T follicular helper cell (primary cell): ENCODE data around the gene KCNJ15.
"Not testable (repeated sequence)": the region's sequence is repeated elsewhere in the genome, so short reads cannot be mapped to it uniquely, and the experiment has no call there.

Experiments
- DNase-seq: peaks from one replicate; pipeline ENCODE4 v3.0.0-alpha.2; 2020; ENCODE audit warnings: low read depth

KCNJ15 gene

DNA sequence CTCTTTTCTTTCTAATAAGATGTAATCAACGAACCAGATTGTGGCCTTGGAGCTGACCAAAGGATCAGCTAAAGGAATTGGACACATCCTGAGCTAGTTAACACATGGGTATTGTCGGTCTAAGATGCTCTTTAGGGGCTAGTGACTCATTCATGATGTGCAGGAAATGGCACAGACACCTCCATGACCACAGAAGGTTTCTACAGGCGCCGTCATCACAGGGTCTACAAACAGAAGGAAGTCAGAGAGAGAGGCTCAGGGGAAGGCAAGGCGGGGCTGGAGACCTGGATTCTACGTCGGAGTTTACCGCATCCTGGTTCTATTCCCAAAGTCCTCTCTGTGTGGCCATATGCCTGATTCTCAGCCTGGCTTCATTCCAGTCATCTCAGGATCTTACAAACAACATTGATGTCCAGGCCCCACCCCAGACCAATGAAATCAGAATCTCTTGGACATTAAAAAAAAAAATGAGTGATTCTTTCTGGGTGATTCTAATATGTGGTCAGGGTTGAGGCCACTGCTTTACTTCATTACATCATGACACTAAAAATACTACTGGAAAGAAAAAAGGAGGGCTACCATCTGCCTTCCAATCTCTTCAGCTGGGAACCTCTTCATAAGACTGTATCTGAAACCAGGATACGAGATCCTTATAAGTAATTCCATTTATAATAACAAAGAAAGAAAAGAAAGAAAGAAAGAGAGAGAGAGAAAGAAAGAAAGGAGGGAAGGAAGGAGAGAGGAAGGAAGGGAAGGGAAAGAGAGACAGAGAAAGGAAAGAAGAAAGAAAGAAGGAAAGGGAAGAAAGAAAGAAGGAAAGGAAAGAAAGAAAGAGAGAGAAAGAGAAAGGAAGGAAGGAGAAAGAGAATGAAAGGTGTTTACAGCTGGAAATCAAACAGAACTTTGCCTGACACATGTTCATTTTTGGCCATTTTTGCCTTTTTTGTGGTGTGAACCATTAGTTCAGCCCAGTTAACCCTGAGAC is 11.6 kb upstream of the KCNJ15 start:
- peak; percentile 46 for DNase-seq

DNA sequence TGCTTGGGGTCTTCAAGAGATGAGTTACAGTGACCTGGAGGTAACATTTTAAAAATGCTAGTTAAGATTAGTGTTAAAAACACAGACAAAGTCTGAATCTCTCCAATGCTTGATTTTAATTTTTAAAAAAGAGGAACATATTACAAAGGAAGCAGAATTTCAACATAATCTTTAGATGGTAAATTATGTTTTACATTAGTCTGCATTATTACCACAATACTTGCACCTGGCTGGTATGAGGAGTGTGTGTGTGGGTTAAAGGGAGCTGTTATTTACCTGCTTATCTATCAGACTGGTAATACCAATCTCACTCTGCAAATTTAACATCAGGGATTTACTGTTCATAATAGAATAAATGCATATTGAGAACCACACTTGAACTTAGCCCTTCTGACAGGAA is 10.3 kb upstream of the KCNJ15 start:
- DNase-seq, result no peak

DNA sequence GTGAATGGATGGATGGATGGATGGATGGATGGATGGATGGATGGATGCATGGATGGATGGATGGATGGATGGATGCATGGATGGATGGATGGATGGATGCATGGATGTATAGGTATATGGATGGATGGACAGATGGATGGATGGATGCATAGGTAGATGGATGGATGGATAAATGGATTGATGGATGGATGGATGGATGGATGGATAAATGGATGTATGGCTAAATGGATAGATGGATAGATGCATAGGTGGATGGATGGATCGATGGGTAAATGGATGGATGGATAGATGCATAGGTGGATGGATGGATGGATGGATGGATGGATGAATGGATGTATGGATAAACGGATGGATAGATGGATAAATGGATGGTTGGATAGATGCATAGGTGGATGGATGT is 9.7 kb upstream of the KCNJ15 start:
- not testable (repeated sequence) for DNase-seq

DNA sequence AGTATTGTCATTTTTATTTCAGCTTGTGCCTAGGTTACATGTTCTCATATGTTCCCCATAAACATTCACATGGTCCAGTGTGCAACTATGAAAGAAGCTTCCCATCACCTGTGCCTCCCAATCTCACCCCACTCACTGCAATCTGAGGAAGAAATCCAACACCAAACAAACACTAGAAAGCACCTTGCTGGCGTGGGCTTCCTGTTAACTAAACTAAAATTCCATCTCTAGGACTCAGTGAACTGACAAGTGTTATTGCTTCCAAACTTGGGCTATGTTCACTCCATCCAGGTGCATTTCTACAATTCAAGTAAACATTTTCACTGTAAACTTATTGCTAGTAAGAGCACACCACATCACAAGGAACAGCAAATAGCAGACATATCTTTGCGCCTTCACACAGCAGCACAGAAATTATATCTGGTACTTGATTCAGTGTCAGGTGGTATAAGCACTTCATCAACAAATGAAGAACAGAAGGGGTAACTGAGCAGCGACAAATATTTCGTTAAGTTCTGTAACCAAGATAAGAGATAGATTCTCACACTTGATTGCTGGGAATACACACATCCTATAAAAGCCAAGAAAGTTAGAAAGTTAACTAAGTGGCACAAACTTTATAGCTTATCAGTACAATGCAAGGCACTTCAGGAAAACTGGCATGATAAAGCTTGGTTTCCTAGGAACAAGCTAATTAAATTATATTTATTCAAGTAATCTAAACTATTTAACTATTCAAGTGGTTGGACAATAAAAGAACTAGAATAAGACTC is 8.9 kb upstream of the KCNJ15 start:
- DNase-seq, result no peak

DNA sequence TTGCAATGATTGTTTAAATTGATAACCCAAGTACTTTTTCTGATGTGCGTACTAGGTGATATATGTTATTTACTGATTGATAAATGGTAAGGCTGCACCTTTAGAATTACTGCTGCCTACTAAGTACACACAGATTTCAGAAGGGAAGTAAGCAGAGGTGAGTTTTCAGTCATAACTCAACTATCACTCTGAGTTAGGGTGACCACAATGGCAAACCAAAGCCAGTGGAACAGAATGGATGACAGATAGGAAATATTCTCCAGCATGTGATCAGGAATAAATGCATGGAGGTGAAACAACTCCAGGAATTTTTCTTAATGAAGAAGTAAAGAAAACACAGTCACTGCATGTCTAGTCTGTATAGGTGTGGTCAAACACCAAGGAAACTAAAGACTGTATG is 7.5 kb upstream of the KCNJ15 start:
- no peak for DNase-seq

DNA sequence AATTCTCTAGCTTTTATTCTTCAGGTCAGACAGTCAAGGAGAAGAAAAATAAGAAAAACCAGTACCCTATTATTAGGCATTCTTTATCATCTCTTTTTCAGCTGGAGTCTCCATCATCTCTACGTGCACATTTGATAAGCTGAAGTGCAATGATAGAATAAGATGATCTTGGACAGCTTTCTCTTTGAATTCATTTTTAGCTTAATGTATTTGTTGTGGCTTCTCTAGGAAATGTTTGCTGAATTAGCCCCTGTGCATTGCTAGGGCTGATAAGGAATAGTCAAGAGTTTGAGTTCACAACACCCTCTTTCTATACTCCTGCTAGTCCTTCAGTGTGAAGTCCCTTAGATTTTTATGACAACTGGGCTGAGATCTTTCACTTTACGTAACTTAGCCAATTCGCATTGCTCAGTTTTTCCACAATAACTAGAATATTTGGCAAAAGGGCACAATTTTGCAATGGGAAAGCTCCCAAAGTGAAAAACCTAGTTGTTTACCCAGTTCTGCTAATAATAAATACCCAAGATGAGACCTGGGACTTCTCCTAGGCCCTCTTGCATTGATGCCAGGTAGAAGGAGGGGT is 7.0 kb upstream of the KCNJ15 start:
- DNase-seq, result no peak

DNA sequence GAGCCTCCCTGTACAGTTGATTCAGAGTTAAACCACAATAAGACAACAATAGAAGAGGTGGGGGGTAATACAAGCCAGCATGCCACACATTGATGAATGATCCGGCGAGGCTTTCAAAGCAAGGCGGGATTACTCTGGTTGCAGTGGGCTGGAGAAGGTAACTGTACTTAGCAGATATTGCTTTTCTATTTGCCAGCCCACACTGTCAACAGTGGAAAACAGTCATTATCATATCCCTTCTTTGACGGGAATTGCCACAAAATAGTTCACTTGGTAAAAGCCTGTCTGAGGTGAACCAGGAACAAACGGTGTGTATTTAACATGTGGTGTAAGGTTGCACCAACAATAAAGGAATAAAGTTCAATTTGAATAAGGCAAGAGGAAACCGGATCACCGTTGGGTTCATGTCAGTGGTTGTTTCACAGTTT is 5.8 kb upstream of the KCNJ15 start:
- DNase-seq, result no peak

DNA sequence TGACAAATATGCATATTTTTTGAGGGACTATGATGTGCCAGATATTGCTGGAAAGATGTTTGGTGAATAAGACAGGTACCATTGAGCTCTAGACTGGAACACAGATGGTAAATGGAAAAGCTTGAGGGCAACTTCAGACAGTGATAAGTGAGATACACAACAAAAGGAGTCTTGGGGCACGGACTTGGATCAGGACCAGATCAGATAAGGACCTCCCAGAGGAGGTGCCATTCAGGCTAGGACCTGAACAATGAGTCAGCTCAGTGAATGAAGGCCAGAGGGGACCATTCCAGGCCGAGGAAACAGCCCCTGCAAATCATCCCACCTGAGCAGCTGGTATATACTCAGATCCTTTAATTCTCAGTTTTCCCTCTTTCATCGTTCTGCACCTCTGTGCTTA is 1.8 kb upstream of the KCNJ15 start:
- no peak for DNase-seq

DNA sequence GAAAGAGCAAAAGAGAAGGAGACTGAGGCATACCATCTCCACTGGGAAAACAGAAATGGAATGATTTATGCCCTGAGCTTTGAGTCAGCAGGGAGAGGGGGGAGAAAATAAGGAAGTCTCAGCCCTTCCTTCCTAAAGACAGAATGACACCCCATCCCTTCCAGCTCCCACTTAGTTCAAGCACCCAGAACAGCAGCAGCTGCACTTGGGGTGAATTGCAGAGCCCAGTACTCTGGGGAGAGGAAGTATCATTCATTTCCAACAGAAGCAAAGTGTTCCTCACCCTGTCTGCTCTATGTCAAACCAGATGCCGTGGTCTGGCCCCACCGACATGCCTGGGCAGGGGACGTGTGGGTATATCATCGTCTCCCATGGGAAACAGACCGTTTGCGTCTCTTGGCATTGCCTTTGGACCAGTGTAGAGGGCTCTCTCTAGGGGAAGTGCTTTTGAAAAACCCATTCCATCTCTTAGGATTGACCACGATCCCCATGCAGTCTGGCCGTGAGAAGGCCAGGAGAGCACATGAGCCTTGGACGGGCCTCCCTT is 1.1 kb upstream of the KCNJ15 start:
- no peak for DNase-seq

DNA sequence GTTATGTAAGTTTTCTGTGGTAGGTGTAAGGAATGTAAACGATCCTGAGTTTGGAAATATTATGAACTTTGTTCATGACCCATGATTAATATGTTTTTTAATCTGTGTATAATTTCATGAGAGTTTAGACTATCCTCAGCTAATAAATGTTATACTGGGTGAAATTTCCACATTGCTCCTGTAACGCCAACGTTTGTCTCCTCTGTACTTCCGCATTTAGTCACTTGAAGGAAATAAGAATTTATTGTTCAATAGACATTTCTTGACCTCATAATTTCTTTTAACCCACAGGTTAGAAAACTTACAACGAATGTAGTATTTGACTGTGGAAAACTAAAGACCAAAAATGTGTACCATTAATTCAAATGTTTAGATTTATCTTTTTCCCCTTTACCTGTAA is 876 bp downstream of the KCNJ15 start:
- no peak for DNase-seq

DNA sequence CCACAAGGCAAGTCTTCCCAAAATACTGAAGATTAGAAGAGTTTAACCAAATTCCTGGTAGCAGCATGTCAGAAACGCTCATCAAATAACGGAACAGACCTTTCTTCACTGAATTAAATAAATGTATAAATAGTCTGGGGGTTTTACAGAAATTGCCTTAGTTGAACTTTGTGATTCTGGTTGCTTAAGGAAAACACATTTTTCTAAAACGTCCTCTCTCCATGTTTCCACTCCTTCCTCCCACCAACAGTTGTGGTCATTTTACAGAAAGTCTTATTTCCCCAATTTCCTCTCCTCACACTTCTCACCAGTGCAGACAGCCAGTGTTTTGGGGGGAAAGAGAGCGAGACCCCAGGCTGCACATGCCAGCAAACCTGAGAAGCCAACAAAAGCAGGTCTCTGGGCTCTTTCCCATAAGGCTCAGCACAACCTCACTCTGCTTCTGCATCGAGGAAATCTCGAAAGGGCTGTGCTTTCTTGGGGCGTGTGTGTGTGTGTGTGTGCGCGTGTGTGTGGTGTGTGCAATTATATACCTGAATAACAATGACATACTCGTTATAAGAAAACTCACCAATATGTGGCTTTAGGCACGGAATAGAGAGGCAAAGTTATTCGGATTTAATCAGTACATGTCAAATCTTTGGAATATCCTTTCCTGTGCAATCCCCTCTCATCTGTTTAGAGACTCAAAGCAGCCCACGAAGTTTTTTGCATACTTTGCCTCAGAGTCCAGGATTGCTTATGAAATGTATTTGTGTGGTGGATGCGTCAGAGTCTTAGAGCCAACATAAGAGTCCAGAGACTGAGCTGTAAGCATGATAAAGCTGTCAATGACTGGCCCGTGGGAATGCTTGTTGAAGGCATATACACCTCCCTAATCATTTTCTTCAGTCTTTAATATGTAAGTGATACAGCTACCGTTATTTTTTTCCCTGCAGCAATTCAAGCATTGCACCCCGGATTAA is 2.0 kb downstream of the KCNJ15 start:
- DNase-seq, result no peak

DNA sequence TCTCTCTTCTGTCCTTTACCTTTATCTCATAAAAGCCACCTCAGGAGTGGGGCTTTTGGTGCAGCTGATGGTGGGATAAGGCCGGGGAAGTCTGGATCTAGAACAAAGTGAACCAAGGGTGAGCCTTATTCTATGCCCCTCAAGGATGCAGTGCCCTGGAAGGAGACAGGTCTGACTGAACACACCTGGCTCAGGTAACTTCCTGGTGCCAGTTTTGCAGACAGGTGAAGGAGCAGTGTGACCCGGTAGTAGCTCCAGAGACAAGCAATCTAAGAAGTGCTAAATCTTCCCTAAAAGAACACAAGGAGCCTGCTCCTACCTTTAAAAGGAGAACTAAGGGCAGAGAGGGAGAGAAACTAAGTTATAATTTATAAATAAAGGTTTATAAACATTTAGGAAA is 2.9 kb downstream of the KCNJ15 start:
- DNase-seq, result no peak

DNA sequence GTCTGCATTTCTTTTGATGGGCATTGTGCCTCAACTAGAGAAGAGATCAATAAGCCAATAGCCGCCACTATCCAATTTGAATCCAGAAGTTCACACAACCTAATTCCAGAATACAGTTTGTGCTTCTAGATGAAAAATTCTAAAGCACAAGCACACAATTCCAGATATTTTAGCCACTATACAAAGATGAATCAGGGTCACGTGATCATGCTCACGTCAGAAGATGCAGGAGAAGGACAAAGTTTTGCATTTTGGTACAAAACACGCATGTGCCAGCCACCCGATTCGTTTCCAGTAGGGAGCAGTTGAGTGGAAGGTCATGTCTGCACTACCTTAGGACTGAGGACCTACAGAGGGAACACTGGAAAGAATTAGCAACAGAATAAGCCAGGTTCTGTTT is 3.6 kb downstream of the KCNJ15 start:
- no peak for DNase-seq

DNA sequence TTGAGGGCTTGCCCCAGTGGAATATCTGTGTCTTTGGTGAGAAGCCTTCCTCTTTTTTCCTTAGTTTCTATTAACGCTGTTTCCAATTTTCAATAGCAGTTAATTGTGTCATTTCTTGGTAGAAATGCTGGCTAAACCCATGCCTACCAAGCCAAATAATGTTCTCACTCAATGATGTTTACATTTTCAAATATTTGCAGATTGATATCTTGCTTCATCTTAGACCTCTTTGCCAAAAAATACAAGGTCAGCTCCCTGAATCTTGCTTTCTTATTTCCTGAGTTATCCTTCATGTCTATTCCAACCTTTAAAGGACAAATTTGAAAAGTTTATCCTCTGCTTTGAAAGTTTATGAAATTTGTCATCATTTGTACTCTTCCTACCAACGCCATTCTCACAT is 5.1 kb downstream of the KCNJ15 start:
- no peak for DNase-seq

DNA sequence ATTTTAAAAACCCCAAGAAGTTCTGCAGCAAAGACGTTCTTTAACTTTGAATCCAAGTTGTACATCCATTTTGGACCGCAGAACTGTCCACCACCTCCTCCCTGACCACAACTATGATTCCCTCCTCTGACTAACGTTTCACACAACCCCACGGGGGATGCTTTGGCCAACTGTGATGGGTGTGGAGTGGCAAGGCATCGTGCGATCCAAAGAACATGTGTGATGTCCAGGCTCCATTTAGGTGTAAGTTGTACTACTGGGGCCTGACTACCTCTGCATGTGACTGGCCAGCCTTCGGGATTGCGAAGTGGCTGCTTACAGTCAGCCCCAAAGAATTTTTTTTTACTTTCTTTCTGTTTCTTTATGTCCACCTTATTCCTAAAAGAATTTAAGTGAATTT is 6.7 kb downstream of the KCNJ15 start:
- DNase-seq, result no peak

DNA sequence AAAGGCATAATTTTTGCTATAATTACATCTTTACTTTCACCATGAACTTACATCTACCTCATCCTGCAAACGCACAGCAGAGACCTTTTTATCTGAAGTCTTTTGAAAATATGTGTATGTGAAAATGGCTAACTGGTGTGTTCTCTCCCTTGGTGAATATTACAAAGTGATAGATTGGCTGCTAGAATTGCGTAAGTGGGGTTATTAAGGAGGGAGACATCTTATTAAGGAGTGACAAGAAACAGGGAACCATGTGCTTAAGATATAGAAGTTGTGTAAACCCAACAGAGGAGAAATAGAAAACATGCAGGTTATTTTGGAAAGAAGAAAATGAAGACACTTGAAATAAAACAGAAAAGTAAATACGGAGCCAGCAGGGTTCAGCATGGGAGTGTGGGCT is 7.8 kb downstream of the KCNJ15 start:
- DNase-seq, result no peak

DNA sequence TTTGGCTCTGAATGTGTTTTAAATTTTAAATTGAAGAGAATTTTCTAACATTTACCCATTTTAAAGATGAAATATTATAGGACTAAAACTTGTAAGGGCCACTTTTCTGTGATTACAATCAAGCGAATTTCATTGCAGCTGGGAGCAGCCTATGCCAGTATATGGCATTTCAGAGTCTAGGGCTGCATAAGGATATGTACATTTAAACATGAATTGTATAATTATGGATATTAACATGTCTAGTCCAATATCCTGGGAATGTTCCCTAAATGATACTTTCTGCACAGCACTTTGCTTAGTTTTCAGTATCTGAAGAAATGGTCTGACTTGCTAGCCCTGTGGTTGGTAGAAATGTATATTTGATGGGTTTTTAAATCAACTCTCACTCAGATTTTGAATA is 8.4 kb downstream of the KCNJ15 start:
- no peak for DNase-seq

DNA sequence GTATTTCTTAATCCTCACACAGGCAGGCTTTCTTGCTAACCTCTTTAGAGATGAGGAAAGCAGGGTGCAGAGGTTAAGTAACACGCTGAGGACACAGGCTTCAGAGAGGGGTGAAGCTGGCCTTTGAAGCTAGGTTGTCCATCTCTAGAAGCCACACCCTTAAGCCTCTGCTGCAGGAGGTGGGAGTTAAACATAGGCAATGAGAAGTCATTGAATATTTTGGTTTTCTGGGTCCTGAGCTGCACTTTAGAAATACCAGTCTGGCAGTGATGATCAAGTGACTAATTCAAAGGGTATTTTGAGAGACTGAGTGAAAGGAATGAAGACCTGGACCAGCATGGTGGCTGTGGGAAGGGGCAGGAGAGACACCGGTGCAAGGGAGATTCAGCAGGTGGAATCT is 9.9 kb downstream of the KCNJ15 start:
- no peak for DNase-seq

DNA sequence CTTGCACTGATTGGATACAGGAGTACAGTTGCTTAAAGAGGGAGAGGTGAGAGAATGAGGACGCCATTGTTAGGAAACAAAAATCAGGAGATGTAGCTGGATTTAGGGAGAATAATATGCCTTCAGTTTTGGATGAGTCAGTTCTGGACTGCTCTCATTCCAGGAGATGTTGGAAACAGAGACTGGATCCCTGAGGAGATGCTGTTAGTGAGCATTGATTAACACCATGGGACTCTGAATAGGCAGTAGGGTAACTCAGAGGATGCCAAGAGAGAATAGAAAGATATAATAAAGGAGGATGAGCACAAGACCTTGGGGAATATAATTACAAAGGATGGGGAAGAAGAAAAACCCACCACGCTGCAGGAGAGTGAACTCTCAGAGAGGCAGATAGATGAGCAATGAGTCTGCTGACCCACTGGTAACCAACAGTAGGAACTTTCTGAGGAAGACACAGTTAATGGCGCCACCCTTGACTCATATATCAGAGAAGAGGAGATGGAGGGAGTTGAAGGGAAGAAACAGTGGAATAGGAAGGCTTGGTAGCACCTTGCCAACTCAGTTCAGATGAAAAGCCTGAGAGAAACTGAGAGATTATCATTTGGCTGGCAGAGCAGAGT is 10.5 kb downstream of the KCNJ15 start:
- no peak for DNase-seq

DNA sequence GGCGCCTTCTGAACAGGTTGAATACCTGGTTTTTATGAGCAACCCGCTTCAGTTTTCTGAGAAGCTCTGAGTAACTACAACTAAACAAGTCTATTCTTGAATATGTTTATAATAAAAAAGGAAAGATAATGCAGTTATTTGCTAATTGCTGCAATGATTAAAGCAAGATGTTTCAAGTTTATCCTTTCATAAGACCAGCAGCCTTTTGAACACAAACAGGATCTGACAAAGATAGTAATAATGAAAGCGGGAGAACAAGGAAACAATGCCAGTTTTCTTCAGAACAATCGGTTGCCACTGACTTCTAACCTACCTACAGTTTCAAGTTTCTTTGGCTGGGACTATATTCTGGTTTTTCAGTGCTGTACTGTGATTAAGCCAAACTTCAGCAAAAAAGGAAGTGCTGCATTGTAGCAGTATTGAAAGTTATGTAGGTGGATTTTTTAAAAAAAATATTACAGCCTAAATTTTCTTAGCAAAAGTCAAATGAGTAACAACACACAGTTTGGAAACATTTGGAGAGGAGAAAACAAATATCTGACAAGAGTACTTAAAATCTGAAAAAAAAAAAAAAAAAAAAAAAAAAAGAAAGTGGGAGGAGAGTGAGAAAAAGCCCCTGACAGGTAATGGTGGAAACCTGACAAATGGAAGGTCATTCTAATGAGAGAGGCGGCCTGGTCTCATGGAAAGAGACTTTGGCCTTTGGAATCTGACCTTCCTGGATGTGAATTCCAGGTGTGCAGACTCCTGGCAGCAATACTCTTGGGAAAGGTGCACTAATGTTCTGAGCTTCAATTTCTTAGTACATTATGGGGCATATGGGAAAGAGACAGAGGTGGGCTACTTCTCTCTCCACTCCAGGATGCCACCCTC is 11.4 kb downstream of the KCNJ15 start:
- DNase-seq, result no peak
